H9 (cell line): ENCODE data around the gene THRB. TPM values are rescaled to one million over a fixed set of nuclear protein-coding genes. Genes with fewer than 3 reads are reported as not detected.

Source experiments
- DNase-seq: peaks from one replicate; pipeline ENCODE4 v3.0.0-alpha.2; 2017
- H2AFZ ChIP-seq: one replicate; pipeline ENCODE4 v1.6.1; 2013; ENCODE audit warnings: mild to moderate bottlenecking, low read length, control low read depth, moderate library complexity
- H2AK5ac ChIP-seq: 2 replicates; pipeline ENCODE4 v1.6.1; 2013; ENCODE audit warnings: low read length, control low read depth, mixed read lengths; ENCODE audit not compliant: insufficient read length
- H2BK120ac ChIP-seq: one replicate; pipeline ENCODE4 v1.6.1; 2013; ENCODE audit warnings: low read depth, mild to moderate bottlenecking, low read length, control low read depth, inconsistent platforms; ENCODE audit not compliant: poor library complexity, severe bottlenecking
- H2BK12ac ChIP-seq: 2 replicates; pipeline ENCODE4 v1.6.1; 2013; ENCODE audit warnings: low read length, control low read depth, mixed read lengths, low read depth; ENCODE audit not compliant: insufficient read length
- H2BK15ac ChIP-seq: 2 replicates; pipeline ENCODE4 v1.6.1; 2013; ENCODE audit warnings: low read depth, low read length, control low read depth
- H2BK20ac ChIP-seq: one replicate; pipeline ENCODE4 v1.6.1; 2013; ENCODE audit warnings: low read depth, mild to moderate bottlenecking, low read length, control low read depth, inconsistent platforms; ENCODE audit not compliant: poor library complexity, severe bottlenecking
- H2BK5ac ChIP-seq: 2 replicates; pipeline ENCODE4 v1.6.1; 2013; ENCODE audit warnings: low read length, control low read depth, mixed read lengths; ENCODE audit not compliant: insufficient read length
- H3K14ac ChIP-seq: 2 replicates; pipeline ENCODE4 v1.6.1; 2013; ENCODE audit warnings: low read length, control low read depth; ENCODE audit not compliant: insufficient read depth
- H3K18ac ChIP-seq: 2 replicates; pipeline ENCODE4 v1.6.1; 2013; ENCODE audit warnings: low read depth, mild to moderate bottlenecking, mixed read lengths, low read length, control low read depth; ENCODE audit not compliant: insufficient read length
- H3K23ac ChIP-seq: 2 replicates; pipeline ENCODE4 v1.6.1; 2013; ENCODE audit warnings: low read length, control low read depth, mixed read lengths, low read depth; ENCODE audit not compliant: insufficient read length
- H3K23me2 ChIP-seq: 2 replicates; pipeline ENCODE4 v1.6.1; 2013; ENCODE audit warnings: low read depth, mild to moderate bottlenecking, mixed read lengths, low read length, control low read depth; ENCODE audit not compliant: insufficient read length, poor library complexity, severe bottlenecking
- H3K27ac ChIP-seq: 2 replicates; pipeline ENCODE4 v1.5.1; 2013; ENCODE audit warnings: low read length, control low read depth, mixed read lengths, low read depth; ENCODE audit not compliant: insufficient read length
- H3K27me3 ChIP-seq: 2 replicates; pipeline ENCODE4 v1.6.1; 2013; ENCODE audit warnings: low read length, control low read depth, inconsistent platforms; ENCODE audit not compliant: insufficient read depth
- H3K4ac ChIP-seq: 2 replicates; pipeline ENCODE4 v1.6.1; 2013; ENCODE audit warnings: low read depth, mild to moderate bottlenecking, control low read depth, inconsistent platforms, low read length, moderate library complexity
- H3K4me1 ChIP-seq: 2 replicates; pipeline ENCODE4 v1.6.1; 2013; ENCODE audit warnings: low read length, control low read depth, inconsistent platforms; ENCODE audit not compliant: insufficient read depth
- H3K4me2 ChIP-seq: 2 replicates; pipeline ENCODE4 v1.6.1; 2013; ENCODE audit warnings: low read length, control low read depth, mixed read lengths; ENCODE audit not compliant: insufficient read length, insufficient read depth
- H3K56ac ChIP-seq: 2 replicates; pipeline ENCODE4 v1.6.1; 2013; ENCODE audit warnings: low read depth, mild to moderate bottlenecking, mixed read lengths, low read length, control low read depth; ENCODE audit not compliant: insufficient read length
- H3K79me1 ChIP-seq: 2 replicates; pipeline ENCODE4 v1.6.1; 2013; ENCODE audit warnings: low read depth, mild to moderate bottlenecking, moderate library complexity, low read length, control low read depth, inconsistent platforms; ENCODE audit not compliant: insufficient read depth, poor library complexity, severe bottlenecking
- H3K79me2 ChIP-seq: 2 replicates; pipeline ENCODE4 v1.6.1; 2013; ENCODE audit warnings: low read length, control low read depth, inconsistent platforms; ENCODE audit not compliant: insufficient read depth
- H3K9ac ChIP-seq: 2 replicates; pipeline ENCODE4 v1.6.1; 2013; ENCODE audit warnings: low read length, control low read depth, mixed read lengths; ENCODE audit not compliant: insufficient read length; ENCODE audit errors: extremely low read depth
- H3K9me3 ChIP-seq: one replicate; pipeline ENCODE4 v1.6.1; 2013; ENCODE audit warnings: low read depth, low read length, inconsistent platforms; ENCODE audit not compliant: control insufficient read depth
- H3T11ph ChIP-seq: one replicate; pipeline ENCODE4 v1.6.1; 2013; ENCODE audit warnings: mild to moderate bottlenecking, low read length, control low read depth, inconsistent platforms
- H4K20me1 ChIP-seq: one replicate; pipeline ENCODE4 v1.6.1; 2013; ENCODE audit not compliant: control insufficient read depth, insufficient read length, insufficient read depth
- H4K5ac ChIP-seq: 2 replicates; pipeline ENCODE4 v1.6.1; 2013; ENCODE audit warnings: low read depth, mild to moderate bottlenecking, mixed read lengths, low read length, control low read depth; ENCODE audit not compliant: insufficient read length
- H4K8ac ChIP-seq: replicated peaks from 2 replicates; pipeline ENCODE4 v1.6.1; 2013; ENCODE audit warnings: low read length, control low read depth, mixed read lengths, low read depth; ENCODE audit not compliant: insufficient read length
- H4K91ac ChIP-seq: 2 replicates; pipeline ENCODE4 v1.6.1; 2013; ENCODE audit warnings: low read depth, mild to moderate bottlenecking, moderate library complexity, mixed read lengths, low read length, control low read depth; ENCODE audit not compliant: insufficient read length
- H3K27ac Mint-ChIP-seq, 3 experiments: 2 replicates in 2 of 3; 3 replicates in 1 of 3; pipeline ENCODE4 v1.8.0; 2020 to 2021; ENCODE audit warnings: mixed read lengths in 3 of 3, mild to moderate bottlenecking in 1 of 3, moderate library complexity in 1 of 3
- H3K27me3 Mint-ChIP-seq: 2 replicates; pipeline ENCODE4 v1.8.0; 2021; ENCODE audit warnings: low read depth, mild to moderate bottlenecking, moderate library complexity, mixed read lengths
- H3K36me3 Mint-ChIP-seq, 3 experiments: 2 replicates in 2 of 3; 3 replicates in 1 of 3; pipeline ENCODE4 v1.8.0; 2020 to 2021; ENCODE audit warnings: low read depth in 3 of 3, mixed read lengths in 3 of 3; ENCODE audit not compliant: insufficient read depth in 1 of 3
- H3K4me1 Mint-ChIP-seq, 2 experiments: 2 replicates each; pipeline ENCODE4 v1.8.0; 2020; ENCODE audit warnings: mixed read lengths in 2 of 2
- H3K4me3 Mint-ChIP-seq, 2 experiments: 2 replicates in 1 of 2; 3 replicates in 1 of 2; pipeline ENCODE4 v1.8.0; 2020 to 2021; ENCODE audit warnings: mild to moderate bottlenecking in 2 of 2, mixed read lengths in 2 of 2, moderate library complexity in 1 of 2
- H3K9me3 Mint-ChIP-seq, 2 experiments: 2 replicates in 1 of 2; 3 replicates in 1 of 2; pipeline ENCODE4 v1.8.0; 2020; ENCODE audit warnings: mild to moderate bottlenecking in 2 of 2, mixed read lengths in 2 of 2, moderate library complexity in 1 of 2
- WGBS: extraction: QIAGEN DNeasy Blood & Tissue Kit; methylation state at CpG from one replicate; pipeline ENCODE4 v1.1.7; 2013; ENCODE audit warnings: missing lambda C conversion rate, low lambda C conversion rate, mixed read lengths; ENCODE audit not compliant: insufficient read length; ENCODE audit errors: extremely low coverage; 5-methylcytosine and 5-hydroxymethylcytosine counted together
- total RNA-seq: library from RNA; stranded (reverse); gene quantifications from 2 replicates; pipeline ENCODE4 v1.2.1, GENCODE V29; 2021
- TF ChIP-seq, protein P1 (sequence below): fragments of 200-600 bp; sonication (generic); conservative IDR thresholded peaks from 3 replicates; pipeline ENCODE4 v1.8.0; 2021; ENCODE audit warnings: antibody characterized with exemption, mild to moderate bottlenecking

Gene THRB
- total RNA-seq, 1 experiment from 2014 or later, result 8.6 TPM

DNA sequence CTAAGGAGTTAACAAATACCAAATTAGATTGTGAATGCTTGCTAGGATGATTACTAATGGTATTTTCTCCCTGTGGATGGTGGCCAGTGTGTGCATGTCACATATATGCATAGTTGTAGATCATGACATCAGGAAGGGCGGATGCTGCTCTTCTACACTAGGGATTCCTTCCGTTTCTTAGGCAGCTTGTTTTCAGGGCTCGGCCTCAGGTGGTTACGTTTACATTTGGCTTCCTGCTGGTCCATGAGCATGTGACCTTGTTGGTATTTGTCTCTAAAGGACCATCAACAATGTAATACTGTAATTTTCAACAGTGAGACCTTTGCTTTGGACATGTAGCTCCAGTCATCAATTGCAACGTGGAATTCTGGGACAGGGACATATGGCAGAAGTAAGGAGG is 328.1 kb downstream of the THRB start:
- Histone ChIP-seq H3K18ac (no peak overlapping the region), H2BK15ac (no peak overlapping the region), H3K9ac (no peak overlapping the region), H3T11ph (no peak overlapping the region), H2BK20ac (no peak overlapping the region), H2BK120ac (no peak overlapping the region), H2BK5ac (no peak overlapping the region), H2AK5ac (no peak overlapping the region), H3K56ac (no peak overlapping the region), H3K4me2 (no peak overlapping the region), H4K91ac (no peak overlapping the region), H4K8ac (no peak overlapping the region), H3K9me3 (no peaks in the 10 kb centered on the region), H3K23ac (no peak overlapping the region), H3K27ac (no peak overlapping the region), H3K4me1 (peaks cover 5% of the 10 kb centered on the region), H3K79me1 (no peaks in the 10 kb centered on the region), H2BK12ac (no peak overlapping the region), H3K4ac (no peak overlapping the region), H4K5ac (no peak overlapping the region), H4K20me1 (no peaks in the 10 kb centered on the region), H3K79me2 (no peaks in the 10 kb centered on the region), H3K27me3 (no peaks in the 10 kb centered on the region), H3K14ac (no peak overlapping the region), H2AFZ (no peak overlapping the region), H3K23me2 (no peaks in the 10 kb centered on the region)
- H3K4me1 Mint-ChIP-seq, result peaks cover 14 to 22% of the 10 kb centered on the region in 2 experiments
- no peaks in the 10 kb centered on the region for H3K9me3 Mint-ChIP-seq
- H3K36me3 Mint-ChIP-seq, result no peaks in the 10 kb centered on the region
- H3K27me3 Mint-ChIP-seq, result no peaks in the 10 kb centered on the region
- no peak overlapping the region; a peak in 1 of 7 replicates for H3K27ac Mint-ChIP-seq
- WGBS, result no CpG with 5 or more reads among the region's 5 CpGs
- TF ChIP-seq, protein P1, sequence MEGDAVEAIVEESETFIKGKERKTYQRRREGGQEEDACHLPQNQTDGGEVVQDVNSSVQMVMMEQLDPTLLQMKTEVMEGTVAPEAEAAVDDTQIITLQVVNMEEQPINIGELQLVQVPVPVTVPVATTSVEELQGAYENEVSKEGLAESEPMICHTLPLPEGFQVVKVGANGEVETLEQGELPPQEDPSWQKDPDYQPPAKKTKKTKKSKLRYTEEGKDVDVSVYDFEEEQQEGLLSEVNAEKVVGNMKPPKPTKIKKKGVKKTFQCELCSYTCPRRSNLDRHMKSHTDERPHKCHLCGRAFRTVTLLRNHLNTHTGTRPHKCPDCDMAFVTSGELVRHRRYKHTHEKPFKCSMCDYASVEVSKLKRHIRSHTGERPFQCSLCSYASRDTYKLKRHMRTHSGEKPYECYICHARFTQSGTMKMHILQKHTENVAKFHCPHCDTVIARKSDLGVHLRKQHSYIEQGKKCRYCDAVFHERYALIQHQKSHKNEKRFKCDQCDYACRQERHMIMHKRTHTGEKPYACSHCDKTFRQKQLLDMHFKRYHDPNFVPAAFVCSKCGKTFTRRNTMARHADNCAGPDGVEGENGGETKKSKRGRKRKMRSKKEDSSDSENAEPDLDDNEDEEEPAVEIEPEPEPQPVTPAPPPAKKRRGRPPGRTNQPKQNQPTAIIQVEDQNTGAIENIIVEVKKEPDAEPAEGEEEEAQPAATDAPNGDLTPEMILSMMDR, result no peak
- DNase-seq, result no peak
- no peak overlapping the region for H3K4me3 Mint-ChIP-seq
